PC-9 (cell line): ENCODE measurements around the gene DENND1A.

Experiments used
- CTCF ChIP-seq: fragments of 200-600 bp; sonication (generic); conservative IDR thresholded peaks from 2 replicates; pipeline ENCODE4 v1.6.1; 2017; ENCODE audit warnings: mixed run types, antibody characterized with exemption, mild to moderate bottlenecking, moderate library complexity
- EZH2 ChIP-seq: fragments of 200-600 bp; sonication (generic); IDR thresholded peaks from 2 replicates; pipeline ENCODE4 v1.8.0; 2017; ENCODE audit warnings: antibody characterized with exemption, low read depth

GRCh38 chr9:123346826-123347225 lies 583.1 kb downstream of the DENND1A start:
- TF ChIP-seq CTCF: no peak
- no peak for TF ChIP-seq EZH2
